K562 (cell line): Measurements from ENCODE around the gene SH3BP2. TPM values are rescaled to one million over a fixed set of nuclear protein-coding genes. Genes with fewer than 3 reads are reported as not detected.

Source experiments
- ATAC-seq: fragments of 200-7000 bp; cut with Tn5 transposase; 3 replicates; pipeline ENCODE4 v1.9.1; 2020; ENCODE audit warnings: moderate library complexity
- BruUV-seq: library from RNA; stranded (reverse); fragments of 400-500 nt; replicated peaks from 2 replicates; lab custom pipeline; 2021; lab: Mats Ljungman, UMichigan
- CTCF ChIA-PET: fragments of 300-600 bp; formaldehyde crosslinking; extraction: SDS; loops from one replicate; lab custom pipeline; 2021; ENCODE audit warnings: low intra/inter-chr PET ratio; lab: Yijun Ruan, JAX
- POLR2A ChIA-PET: fragments of 300-600, 350-650 bp; sonication (Branson Sonifier 250); formaldehyde crosslinking; extraction: SDS; loops from one replicate; lab custom pipeline; 2021; ENCODE audit warnings: antibody characterized with exemption, inconsistent platforms; lab: Yijun Ruan, JAX
- DNase-seq, 4 experiments: peaks; one replicate each; pipeline versions ENCODE4 v3.0.0 to v3.0.0-alpha.2; 2011 to 2018; ENCODE audit warnings: low spot score in 3 of 4, mixed read lengths in 3 of 4; ENCODE audit errors: extremely low read depth in 1 of 4
- FAIRE-seq: peaks from 2 replicates; lab custom pipeline; 2011; peaks lifted over from hg19 to GRCh38; lab: Jason Lieb, UNC
- H2AFZ ChIP-seq: 2 replicates; pipeline ENCODE4 v1.6.0; 2011; ENCODE audit warnings: low read depth, low read length, control low read depth, inconsistent platforms
- H3K27ac ChIP-seq: fragments of 200-600 bp; 3 replicates; pipeline ENCODE4 v1.8.0; 2011; ENCODE audit warnings: low read depth, mild to moderate bottlenecking, control low read depth, inconsistent platforms, low read length, moderate library complexity, mixed read lengths; ENCODE audit errors: extremely low read depth
- H3K27me3 ChIP-seq, 2 experiments: fragments of 300-600 bp in 1 of 2; 2 replicates in 1 of 2; 3 replicates in 1 of 2; pipeline versions ENCODE4 v1.6.0 to v1.8.0; 2011; ENCODE audit warnings: inconsistent platforms in 2 of 2, low read length in 2 of 2, mild to moderate bottlenecking in 1 of 2, mixed read lengths in 1 of 2, moderate library complexity in 1 of 2; ENCODE audit not compliant: control insufficient read depth in 2 of 2, insufficient read depth in 2 of 2
- H3K36me3 ChIP-seq: fragments of 300-600 bp; 3 replicates; pipeline ENCODE4 v1.8.0; 2011; ENCODE audit warnings: mild to moderate bottlenecking, low read length, inconsistent platforms; ENCODE audit not compliant: control insufficient read depth, insufficient read depth
- H3K4me1 ChIP-seq, 2 experiments: fragments of 200-600 bp in 1 of 2; replicated peaks in 1 of 2; 2 replicates in 1 of 2; 3 replicates in 1 of 2; pipeline versions ENCODE4 v1.5.1 to v1.8.0; 2011; ENCODE audit warnings: inconsistent platforms in 2 of 2, low read length in 2 of 2, mild to moderate bottlenecking in 1 of 2, mixed read lengths in 1 of 2, moderate library complexity in 1 of 2; ENCODE audit not compliant: control insufficient read depth in 2 of 2, insufficient read depth in 2 of 2
- H3K4me2 ChIP-seq: 2 replicates; pipeline ENCODE4 v1.6.1; 2011; ENCODE audit warnings: low read length, control low read depth, inconsistent platforms, mixed read lengths; ENCODE audit not compliant: insufficient read depth
- H3K4me3 ChIP-seq: fragments of 200-600 bp; sonication (generic), shearing (Covaris generic); 2 replicates; pipeline ENCODE4 v1.5.1; 2016; ENCODE audit warnings: control low read depth, inconsistent platforms
- H3K79me2 ChIP-seq: fragments of 200-600 bp; 3 replicates; pipeline ENCODE4 v1.8.0; 2011; ENCODE audit warnings: low read length, inconsistent platforms; ENCODE audit not compliant: control insufficient read depth, insufficient read depth
- H3K9ac ChIP-seq, 2 experiments: 2 replicates each; pipeline versions ENCODE4 v1.6.0 to v1.6.1; 2011; ENCODE audit warnings: low read depth in 2 of 2, low read length in 2 of 2, control low read depth in 1 of 2, inconsistent platforms in 1 of 2, mild to moderate bottlenecking in 1 of 2, mixed read lengths in 1 of 2; ENCODE audit not compliant: insufficient read depth in 1 of 2
- H3K9me1 ChIP-seq: one replicate; pipeline ENCODE4 v1.6.0; 2011; ENCODE audit warnings: inconsistent platforms, mild to moderate bottlenecking, low read length, moderate library complexity; ENCODE audit not compliant: control insufficient read depth, insufficient read depth
- H3K9me3 ChIP-seq: replicated peaks from 2 replicates; pipeline ENCODE4 v1.5.1; 2011; ENCODE audit warnings: low read depth, low read length, inconsistent platforms; ENCODE audit not compliant: control insufficient read depth, insufficient read depth
- H4K20me1 ChIP-seq: replicated peaks from 2 replicates; pipeline ENCODE4 v1.6.1; 2011; ENCODE audit warnings: low read length, inconsistent platforms, mixed read lengths; ENCODE audit not compliant: control insufficient read depth, insufficient read depth
- ATF1 ChIP-seq, 2 experiments: fragments of 450-650 bp in 1 of 2; IDR thresholded peaks; 2 replicates each; pipeline ENCODE4 v1.6.1; 2016; ENCODE audit warnings: missing compliant biosample characterization in 1 of 2, missing genetic modification characterization in 1 of 2
- BHLHE40 ChIP-seq: IDR thresholded peaks from 2 replicates; pipeline ENCODE4 v1.6.1; 2011; ENCODE audit warnings: low read length, improper control_type of control experiment
- BRD9 ChIP-seq: fragments of 450-650 bp; IDR thresholded peaks from 2 replicates; pipeline ENCODE4 v1.6.1; 2018; ENCODE audit warnings: low read depth; ENCODE audit not compliant: partially characterized antibody
- CBX2 ChIP-seq: fragments of 200-600 bp; sonication (generic); IDR thresholded peaks from one replicate; pipeline ENCODE4 v1.6.1; 2012; ENCODE audit warnings: mild to moderate bottlenecking, low read length, inconsistent platforms; ENCODE audit not compliant: insufficient read depth, poor library complexity, severe bottlenecking
- CEBPB ChIP-seq: fragments of 450-650 bp; IDR thresholded peaks from 2 replicates; pipeline ENCODE4 v1.6.1; 2016; ENCODE audit warnings: missing genetic modification characterization, missing compliant biosample characterization
- ELF1 ChIP-seq: fragments of 200-800 bp; sonication (Bioruptor generic); IDR thresholded peaks from 2 replicates; pipeline ENCODE4 v1.6.1; 2016; ENCODE audit warnings: missing genetic modification characterization, missing compliant biosample characterization
- EWSR1 ChIP-seq: fragments of 450-650 bp; IDR thresholded peaks from 2 replicates; pipeline ENCODE4 v1.6.1; 2018; ENCODE audit warnings: borderline replicate concordance, mild to moderate bottlenecking, low read depth, moderate library complexity; ENCODE audit not compliant: partially characterized antibody
- HOXB6 ChIP-seq: fragments of 250-450 bp; sonication (Bioruptor Pico); IDR thresholded peaks from 2 replicates; pipeline ENCODE4 v1.5.1; 2022; ENCODE audit warnings: mild to moderate bottlenecking, borderline replicate concordance
- NR1H2 ChIP-seq: sonication (generic); formaldehyde crosslinking; IDR thresholded peaks from 2 replicates; pipeline ENCODE4 v1.4.0; 2020; ENCODE audit warnings: mild to moderate bottlenecking, missing genetic modification reagents
- NUFIP1 ChIP-seq: fragments of 450-650 bp; IDR thresholded peaks from 2 replicates; pipeline ENCODE4 v1.6.1; 2018; ENCODE audit not compliant: partially characterized antibody
- TRIM28 ChIP-seq: fragments of 450-650 bp; IDR thresholded peaks from 2 replicates; pipeline ENCODE4 v1.6.1; 2017
- U2AF2 ChIP-seq: fragments of 200-400 bp; formaldehyde crosslinking; optimal IDR thresholded peaks from 2 replicates; pipeline ENCODE3; 2017; ENCODE audit warnings: low read depth, mild to moderate bottlenecking, low read length
- ZNF121 ChIP-seq: sonication (generic); formaldehyde crosslinking; conservative IDR thresholded peaks from 2 replicates; pipeline ENCODE4 v1.8.0; 2022; ENCODE audit warnings: missing genetic modification reagents
- ZNF140 ChIP-seq: fragments of 250-450 bp; sonication (Bioruptor Pico); IDR thresholded peaks from 2 replicates; pipeline ENCODE4 v1.8.0; 2021; ENCODE audit warnings: moderate library complexity, mild to moderate bottlenecking, inconsistent platforms
- ZNF41 ChIP-seq: fragments of 250-450 bp; sonication (Bioruptor Pico); conservative IDR thresholded peaks from 2 replicates; pipeline ENCODE4 v1.4.0; 2020; ENCODE audit warnings: mild to moderate bottlenecking
- ZNF830 ChIP-seq: fragments of 250-450 bp; sonication (Bioruptor Pico); IDR thresholded peaks from 2 replicates; pipeline ENCODE4 v1.5.0; 2021; ENCODE audit warnings: mild to moderate bottlenecking
- WGBS: fragments of 100-300 bp; shearing (Covaris generic); methylation state at CpG from one replicate; pipeline ENCODE4 v1.1.6; 2016; ENCODE audit warnings: low coverage, mixed read lengths; ENCODE audit not compliant: insufficient coverage; ENCODE audit errors: missing lambda C conversion rate; 5-methylcytosine and 5-hydroxymethylcytosine counted together
- in situ Hi-C: fragments of 300-500 bp; cut with MboI; formaldehyde crosslinking; loops from 4 replicates; pipeline ENCODE4 v1.15.0; 2018; ENCODE audit warnings: inconsistent platforms, mixed read lengths
- intact Hi-C: fragments of 100-400 bp; cut with micrococcal nuclease; formaldehyde crosslinking; loops from 2 replicates; pipeline ENCODE4 v1.14.2; 2022
- polyA plus RNA-seq, 8 experiments: library from polyadenylated mRNA; depleted of rRNA in 4 of 8; stranded (reverse) in 5 of 8; unstranded in 3 of 8; fragments of >200 nt; fragmentation: Nextera tagmentation in 2 of 8; fragmentation: Illumina TruSeq in 1 of 8; extraction: Ambion mirVana in 2 of 8; extraction: Trizol in 1 of 8; gene quantifications; 2 replicates each; pipeline versions ENCODE4 v1.2.1 to v1.2.3, GENCODE V29; 2011 to 2014; ENCODE audit warnings: inconsistent platforms in 1 of 8, missing spikeins in 1 of 8
- total RNA-seq, 7 experiments: library from RNA; depleted of rRNA in 6 of 7; stranded (reverse); fragments of >200 nt in 6 of 7; fragmentation: Illumina TruSeq in 2 of 7; extraction: Trizol in 2 of 7; gene quantifications; 2 replicates each; pipeline versions ENCODE4 v1.2.1 to v1.2.3, GENCODE V29; 2011 to 2021; ENCODE audit warnings: low replicate concordance in 1 of 7
- TF ChIP-seq, protein P1 (sequence below): fragments of 450-650 bp; formaldehyde crosslinking; IDR thresholded peaks from 2 replicates; pipeline ENCODE4 v1.4.0; 2022; ENCODE audit warnings: missing genetic modification characterization
- TF ChIP-seq, protein P2 (sequence below): IDR thresholded peaks from 2 replicates; pipeline ENCODE4 v1.6.1; 2014; ENCODE audit warnings: antibody characterized with exemption
- TF ChIP-seq, protein P3 (sequence below): fragments of 450-650 bp; IDR thresholded peaks from 2 replicates; pipeline ENCODE4 v1.6.1; 2014; ENCODE audit warnings: low read depth, mild to moderate bottlenecking, moderate library complexity, borderline replicate concordance

The SH3BP2 gene
- total and polyA plus RNA-seq, 9 of the 15 experiments (the other 6 are each of a cell fraction or from before 2014, with no cell fraction given): 0.34 to 16.0 (median 5.1) TPM

DNA sequence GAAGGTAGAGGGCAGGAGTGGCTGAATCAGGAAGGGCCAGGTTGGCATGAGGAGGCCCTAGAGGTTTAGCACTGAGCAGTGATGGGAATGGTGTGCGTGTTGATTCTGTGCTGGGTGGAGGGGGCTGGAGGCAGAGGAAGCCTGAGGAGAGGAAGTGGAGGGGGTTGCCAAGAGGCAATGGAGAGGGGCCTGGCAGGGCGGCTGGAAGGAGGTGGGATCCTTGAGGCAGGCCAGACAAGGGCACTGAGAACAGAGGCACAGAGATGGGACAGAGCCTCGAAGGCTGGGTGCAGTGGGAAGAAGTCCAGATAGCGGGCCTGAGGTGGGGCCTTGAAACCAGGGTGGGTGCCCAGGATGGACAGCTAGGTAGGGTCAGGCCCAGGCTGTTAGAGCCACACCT lies 24.3 kb downstream of the SH3BP2 start:
- H3K4me3 ChIP-seq: no peak overlapping the region
- no peak overlapping the region for H3K27ac ChIP-seq
- no TSS peak for BruUV-seq
- no peak for TF ChIP-seq EWSR1
- TF ChIP-seq CBX2: no peak
- no peak for TF ChIP-seq HOXB6 (CRISPR knock-in tag)
- TF ChIP-seq NUFIP1: no peak
- no peak for TF ChIP-seq TRIM28
- TF ChIP-seq NR1H2 (CRISPR knock-in tag): no peak
- TF ChIP-seq BRD9: no peak
- TF ChIP-seq ZNF140: no peak
- no peak for TF ChIP-seq ATF1 (CRISPR knock-in tag; IDR thresholded peaks at IDR 0.05)
- TF ChIP-seq ATF1 (tag; IDR thresholded peaks at IDR 0.05): no peak
- TF ChIP-seq CEBPB (tag): no peak
- no peak for TF ChIP-seq ELF1 (tag)
- TF ChIP-seq, protein P1, sequence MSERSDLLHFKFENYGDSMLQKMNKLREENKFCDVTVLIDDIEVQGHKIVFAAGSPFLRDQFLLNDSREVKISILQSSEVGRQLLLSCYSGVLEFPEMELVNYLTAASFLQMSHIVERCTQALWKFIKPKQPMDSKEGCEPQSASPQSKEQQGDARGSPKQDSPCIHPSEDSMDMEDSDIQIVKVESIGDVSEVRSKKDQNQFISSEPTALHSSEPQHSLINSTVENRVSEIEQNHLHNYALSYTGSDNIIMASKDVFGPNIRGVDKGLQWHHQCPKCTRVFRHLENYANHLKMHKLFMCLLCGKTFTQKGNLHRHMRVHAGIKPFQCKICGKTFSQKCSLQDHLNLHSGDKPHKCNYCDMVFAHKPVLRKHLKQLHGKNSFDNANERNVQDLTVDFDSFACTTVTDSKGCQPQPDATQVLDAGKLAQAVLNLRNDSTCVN (CRISPR knock-in tag): no peak
- no peak for TF ChIP-seq U2AF2
- TF ChIP-seq ZNF41 (CRISPR knock-in tag): no peak
- TF ChIP-seq BHLHE40: no peak
- TF ChIP-seq, protein P2, sequence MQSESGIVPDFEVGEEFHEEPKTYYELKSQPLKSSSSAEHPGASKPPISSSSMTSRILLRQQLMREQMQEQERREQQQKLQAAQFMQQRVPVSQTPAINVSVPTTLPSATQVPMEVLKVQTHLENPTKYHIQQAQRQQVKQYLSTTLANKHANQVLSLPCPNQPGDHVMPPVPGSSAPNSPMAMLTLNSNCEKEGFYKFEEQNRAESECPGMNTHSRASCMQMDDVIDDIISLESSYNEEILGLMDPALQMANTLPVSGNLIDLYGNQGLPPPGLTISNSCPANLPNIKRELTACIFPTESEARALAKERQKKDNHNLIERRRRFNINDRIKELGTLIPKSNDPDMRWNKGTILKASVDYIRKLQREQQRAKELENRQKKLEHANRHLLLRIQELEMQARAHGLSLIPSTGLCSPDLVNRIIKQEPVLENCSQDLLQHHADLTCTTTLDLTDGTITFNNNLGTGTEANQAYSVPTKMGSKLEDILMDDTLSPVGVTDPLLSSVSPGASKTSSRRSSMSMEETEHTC: no peak
- no peak for TF ChIP-seq ZNF830 (CRISPR knock-in tag)
- TF ChIP-seq, protein P3, sequence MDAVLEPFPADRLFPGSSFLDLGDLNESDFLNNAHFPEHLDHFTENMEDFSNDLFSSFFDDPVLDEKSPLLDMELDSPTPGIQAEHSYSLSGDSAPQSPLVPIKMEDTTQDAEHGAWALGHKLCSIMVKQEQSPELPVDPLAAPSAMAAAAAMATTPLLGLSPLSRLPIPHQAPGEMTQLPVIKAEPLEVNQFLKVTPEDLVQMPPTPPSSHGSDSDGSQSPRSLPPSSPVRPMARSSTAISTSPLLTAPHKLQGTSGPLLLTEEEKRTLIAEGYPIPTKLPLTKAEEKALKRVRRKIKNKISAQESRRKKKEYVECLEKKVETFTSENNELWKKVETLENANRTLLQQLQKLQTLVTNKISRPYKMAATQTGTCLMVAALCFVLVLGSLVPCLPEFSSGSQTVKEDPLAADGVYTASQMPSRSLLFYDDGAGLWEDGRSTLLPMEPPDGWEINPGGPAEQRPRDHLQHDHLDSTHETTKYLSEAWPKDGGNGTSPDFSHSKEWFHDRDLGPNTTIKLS: no peak
- no peak for TF ChIP-seq ZNF121 (CRISPR knock-in tag)
- H3K9me1 ChIP-seq: peaks cover 4% of the 10 kb centered on the region
- no peaks in the 10 kb centered on the region for H3K9me3 ChIP-seq
- ATAC-seq (no peak), FAIRE-seq (no peak), DNase-seq (no peak)
- H4K20me1 ChIP-seq: peaks cover 5% of the 10 kb centered on the region; the same call in 1 of the 2 replicates
- WGBS: 81% methylated on average over 4 of the region's 4 CpGs
- in situ Hi-C loops: no loop called here
- ChIA-PET CTCF (no interaction called here), POLR2A (interaction anchor here (0.6 kb wide), 1 partner anchor 12 kb away, joined by 3 read pairs; no protein-coding TSS in a partner anchor)
- no peaks in the 10 kb centered on the region for H3K27me3 ChIP-seq
- no peak overlapping the region for H3K9ac ChIP-seq
- peaks cover 0 to 16% of the 10 kb centered on the region in 2 experiments; a peak in 1 of 5 replicates for H3K4me1 ChIP-seq
- no peak overlapping the region for H2AFZ ChIP-seq
- H3K4me2 ChIP-seq: no peak overlapping the region
- intact Hi-C loops: no loop called here
- no peaks in the 10 kb centered on the region for H3K79me2 ChIP-seq
- no peaks in the 10 kb centered on the region for H3K36me3 ChIP-seq
